Kidney (tissue), 14 donors: ENCODE data around the gene DSTYK. TPM values are rescaled to one million over a fixed set of nuclear protein-coding genes. Genes with fewer than 3 reads are reported as not detected.

Experiments used
- DNase-seq, 5 donors: peaks; one replicate each; pipeline ENCODE4 v3.0.0-alpha.2; 2013 to 2020
- FAIRE-seq: peaks from 2 replicates; lab custom pipeline; 2012; peaks lifted over from hg19 to GRCh38; lab: Jason Lieb, UNC
- H3K27ac ChIP-seq, 2 donors: one replicate each; pipeline ENCODE4 v1.7.0; 2013; ENCODE audit warnings: low read depth in 2 of 2, low read length in 2 of 2, inconsistent platforms in 1 of 2
- H3K27me3 ChIP-seq: one replicate; pipeline ENCODE4 v1.7.1; 2013; ENCODE audit warnings: low read length, inconsistent platforms; ENCODE audit not compliant: control insufficient read depth, insufficient read depth
- H3K36me3 ChIP-seq, 3 donors: one replicate each; pipeline versions ENCODE4 v1.7.0 to v1.7.1; 2013; ENCODE audit warnings: low read length in 3 of 3, control low read depth in 1 of 3, inconsistent platforms in 1 of 3; ENCODE audit not compliant: insufficient read depth in 3 of 3, control insufficient read depth in 2 of 3
- H3K4me1 ChIP-seq, 3 donors: one replicate each; pipeline versions ENCODE4 v1.7.0 to v1.7.1; 2013; ENCODE audit warnings: low read length in 3 of 3, inconsistent platforms in 1 of 3, low read depth in 1 of 3; ENCODE audit not compliant: control insufficient read depth in 2 of 3, insufficient read depth in 2 of 3
- H3K4me3 ChIP-seq, 3 donors: one replicate each; pipeline versions ENCODE4 v1.7.0 to v1.8.1; 2013; ENCODE audit warnings: low read length in 3 of 3, control low read depth in 1 of 3, inconsistent platforms in 1 of 3
- H3K9ac ChIP-seq, 3 donors: one replicate each; pipeline versions ENCODE4 v1.7.0 to v1.7.1; 2013; ENCODE audit warnings: low read length in 3 of 3, control low read depth in 1 of 3, inconsistent platforms in 1 of 3
- H3K9me3 ChIP-seq, 3 donors: one replicate each; pipeline versions ENCODE4 v1.7.0 to v1.7.1; 2013; ENCODE audit warnings: low read length in 3 of 3, control low read depth in 1 of 3, inconsistent platforms in 1 of 3; ENCODE audit not compliant: control insufficient read depth in 2 of 3, insufficient read depth in 1 of 3
- intact Hi-C: fragments of 100-400 bp; cut with DNase I; formaldehyde crosslinking; loops from one replicate; pipeline ENCODE4 v1.11.1; 2022
- polyA plus RNA-seq: library from polyadenylated mRNA; stranded (reverse); fragments of 350-450 nt; fragmentation: Illumina TruSeq; extraction: RNeasy Lipid Tissue Mini Kit (QIAGEN cat#74804); gene quantifications from one replicate; pipeline ENCODE4 v1.2.3, GENCODE V29; 2014; ENCODE audit warnings: low read depth, low replicate concordance; ENCODE audit not compliant: insufficient read depth
- total RNA-seq: library from RNA; stranded (reverse); fragmentation: NEBNext Ultra II Directional; extraction: Animal tissue kit (Norgen Biotek cat#: 25700); gene quantifications from one replicate; pipeline ENCODE4 v1.2.1, GENCODE V29; 2021
- TF ChIP-seq, protein P1 (sequence below): IDR thresholded peaks from 3 replicates; pipeline ENCODE4 v1.5.1; 2012; ENCODE audit warnings: mild to moderate bottlenecking, moderate library complexity, borderline replicate concordance; ENCODE audit not compliant: insufficient read depth; ENCODE audit errors: extremely low read depth
- donor health status: control.
- donor health status: control.
- donor health status: control.
- donor health status: control.
- donor health status: control.
- donor health status: DM: yes; HTN: yes; CAD: no.
- donor health status: Normal renal cell carcinoma (clear cell type).

Gene DSTYK
- total and polyA plus RNA-seq, 2 donors from 2014 or later: 5.6 to 17.8 TPM

DNA sequence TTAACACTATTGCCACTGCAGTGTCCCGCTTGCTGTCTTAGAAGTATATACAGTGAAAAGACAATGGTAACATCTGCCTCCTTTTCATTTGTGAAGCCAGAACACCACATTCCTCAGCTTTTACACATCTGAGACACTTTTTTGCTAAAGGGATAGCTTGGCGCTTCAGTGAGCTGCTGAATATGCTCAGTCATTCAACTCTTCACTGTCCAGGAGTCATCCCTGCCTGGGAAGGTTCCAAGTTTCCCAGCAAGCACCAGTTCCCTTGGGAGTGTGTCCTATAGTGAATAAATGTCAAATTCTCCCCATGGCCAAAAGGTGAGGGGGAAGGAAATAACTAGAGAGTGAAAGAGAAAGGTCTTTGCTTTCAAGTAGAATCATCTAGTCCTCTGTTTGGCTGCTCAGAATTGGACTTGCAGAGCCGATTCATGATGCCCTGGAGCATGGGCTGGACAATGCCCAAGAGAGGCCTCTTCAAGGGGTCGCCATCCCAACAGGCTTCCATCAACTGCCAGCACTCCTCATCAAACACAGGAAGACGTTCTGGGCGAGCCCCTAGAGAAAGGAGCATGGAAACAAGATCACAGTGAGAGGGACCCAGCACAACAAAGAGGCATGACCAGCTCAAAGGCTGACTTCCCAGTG is 64.2 kb downstream of the DSTYK start:
- intact Hi-C loops: no loop called here
- Histone ChIP-seq H3K9ac (no peak overlapping the region), H3K9me3 (no peaks in the 10 kb centered on the region), H3K4me3 (no peak overlapping the region), H3K36me3 (peaks cover 5 to 23% (median 17%) of the 10 kb centered on the region in 3 donors), H3K4me1 (no peaks in the 10 kb centered on the region), H3K27me3 (no peaks in the 10 kb centered on the region), H3K27ac (no peak overlapping the region)
- no peak for FAIRE-seq
- no peak for DNase-seq
- TF ChIP-seq, protein P1, sequence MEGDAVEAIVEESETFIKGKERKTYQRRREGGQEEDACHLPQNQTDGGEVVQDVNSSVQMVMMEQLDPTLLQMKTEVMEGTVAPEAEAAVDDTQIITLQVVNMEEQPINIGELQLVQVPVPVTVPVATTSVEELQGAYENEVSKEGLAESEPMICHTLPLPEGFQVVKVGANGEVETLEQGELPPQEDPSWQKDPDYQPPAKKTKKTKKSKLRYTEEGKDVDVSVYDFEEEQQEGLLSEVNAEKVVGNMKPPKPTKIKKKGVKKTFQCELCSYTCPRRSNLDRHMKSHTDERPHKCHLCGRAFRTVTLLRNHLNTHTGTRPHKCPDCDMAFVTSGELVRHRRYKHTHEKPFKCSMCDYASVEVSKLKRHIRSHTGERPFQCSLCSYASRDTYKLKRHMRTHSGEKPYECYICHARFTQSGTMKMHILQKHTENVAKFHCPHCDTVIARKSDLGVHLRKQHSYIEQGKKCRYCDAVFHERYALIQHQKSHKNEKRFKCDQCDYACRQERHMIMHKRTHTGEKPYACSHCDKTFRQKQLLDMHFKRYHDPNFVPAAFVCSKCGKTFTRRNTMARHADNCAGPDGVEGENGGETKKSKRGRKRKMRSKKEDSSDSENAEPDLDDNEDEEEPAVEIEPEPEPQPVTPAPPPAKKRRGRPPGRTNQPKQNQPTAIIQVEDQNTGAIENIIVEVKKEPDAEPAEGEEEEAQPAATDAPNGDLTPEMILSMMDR: no peak

GRCh38 chr1:205144751-205145150 is 66.8 kb downstream of the DSTYK start:
- intact Hi-C loops: no loop called here
- peak in 2 of 5 donors; percentile 20 to 25 for DNase-seq
- Histone ChIP-seq H3K36me3 (peaks cover 5 to 14% (median 8%) of the 10 kb centered on the region in 3 donors), H3K9me3 (no peaks in the 10 kb centered on the region), H3K27me3 (no peaks in the 10 kb centered on the region), H3K27ac (no peak overlapping the region), H3K4me3 (no peak overlapping the region), H3K9ac (no peak overlapping the region), H3K4me1 (peaks cover 0 to 7% (median 0%) of the 10 kb centered on the region in 3 donors)
- TF ChIP-seq, protein P1: no peak
- no peak for FAIRE-seq

DNA sequence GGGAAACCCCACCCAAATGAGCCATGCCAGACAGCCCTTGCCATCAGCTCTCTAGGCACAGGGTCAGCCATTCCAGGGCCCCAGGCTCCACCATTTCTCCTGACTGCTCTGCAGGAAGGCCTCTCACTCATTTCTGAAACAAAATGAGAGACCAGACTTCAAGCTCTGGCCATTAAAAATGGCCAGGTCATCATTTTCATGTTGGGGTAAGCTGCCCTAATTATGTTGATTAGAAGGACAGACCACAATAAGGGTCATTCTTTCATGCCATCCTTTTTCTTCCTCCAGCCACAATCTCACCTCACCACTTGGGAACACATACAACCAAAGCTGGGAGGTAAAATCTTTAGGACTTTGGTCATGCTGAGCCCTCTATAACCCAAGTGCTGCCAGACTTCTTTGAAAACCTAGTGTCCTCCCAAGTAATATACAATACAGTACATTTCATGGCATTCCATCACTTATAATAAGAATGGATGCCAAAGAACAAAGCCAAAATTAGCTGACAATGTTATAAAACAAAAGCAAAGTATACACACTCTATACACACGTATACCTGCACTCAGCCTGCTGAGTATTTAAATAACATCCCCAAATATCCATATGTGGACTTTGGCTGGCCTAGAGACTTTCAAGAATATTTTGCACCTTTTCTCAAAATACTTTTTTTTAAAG is 67.3 kb downstream of the DSTYK start:
- Histone ChIP-seq H3K4me1 (peaks cover 0 to 7% (median 0%) of the 10 kb centered on the region in 3 donors), H3K27ac (no peak overlapping the region), H3K36me3 (peaks cover 2 to 14% (median 8%) of the 10 kb centered on the region in 3 donors), H3K27me3 (no peaks in the 10 kb centered on the region), H3K9ac (no peak overlapping the region), H3K9me3 (no peaks in the 10 kb centered on the region), H3K4me3 (no peak overlapping the region)
- FAIRE-seq (no peak), DNase-seq (no peak)
- intact Hi-C loops: no loop called here
- TF ChIP-seq, protein P1: no peak
